CD4-positive, alpha-beta T cell (primary cell): ENCODE measurements around the gene PITPNM3. TPM values are rescaled to one million over a fixed set of nuclear protein-coding genes. Genes with fewer than 3 reads are reported as not detected.

Source experiments
- ATAC-seq: fragments of 200-7000 bp; cut with Tn5 transposase; one replicate; pipeline ENCODE4 v1.10.0; 2022; ENCODE audit warnings: mild to moderate bottlenecking; ENCODE audit not compliant: poor library complexity
- CTCF ChIA-PET: fragments of 350-600 bp; sonication (Branson Sonifier 250); formaldehyde crosslinking; loops from one replicate; lab custom pipeline; 2021; ENCODE audit warnings: antibody characterized with exemption, inconsistent platforms; lab: Charles Lee
- POLR2A ChIA-PET: fragments of 350-600 bp; sonication (Branson Sonifier 250); formaldehyde crosslinking; loops from one replicate; lab custom pipeline; 2021; ENCODE audit warnings: antibody characterized with exemption, inconsistent platforms; lab: Charles Lee
- DNase-seq, 14 experiments: peaks; one replicate each; pipeline ENCODE4 v3.0.0-alpha.2; 2013 to 2020; ENCODE audit warnings: mixed read lengths in 2 of 14
- H3K27ac ChIP-seq, 2 donors: one replicate each; pipeline versions ENCODE4 v1.5.1 to v1.7.0; 2013; ENCODE audit warnings: low read length in 2 of 2, low read depth in 1 of 2, mild to moderate bottlenecking in 1 of 2
- H3K27me3 ChIP-seq, 2 experiments: 1 replicate in 1 of 2; 2 replicates in 1 of 2; pipeline versions ENCODE4 v1.6.1 to v1.7.0; 2013; ENCODE audit warnings: low read length in 2 of 2, control low read depth in 1 of 2, mild to moderate bottlenecking in 1 of 2, moderate library complexity in 1 of 2; ENCODE audit not compliant: insufficient read depth in 2 of 2, control insufficient read depth in 1 of 2
- H3K36me3 ChIP-seq: one replicate; pipeline ENCODE4 v1.6.1; 2013; ENCODE audit warnings: low read length, control low read depth; ENCODE audit not compliant: insufficient read depth
- H3K4me1 ChIP-seq: one replicate; pipeline ENCODE4 v1.6.1; 2013; ENCODE audit warnings: low read length, control low read depth; ENCODE audit not compliant: insufficient read depth
- H3K4me3 ChIP-seq: one replicate; pipeline ENCODE4 v1.5.1; 2013; ENCODE audit warnings: mild to moderate bottlenecking, low read length, moderate library complexity
- H3K9me3 ChIP-seq, 2 experiments: 1 replicate in 1 of 2; 2 replicates in 1 of 2; pipeline versions ENCODE4 v1.6.1 to v1.7.0; 2013; ENCODE audit warnings: low read length in 2 of 2, mild to moderate bottlenecking in 2 of 2, control low read depth in 1 of 2, moderate library complexity in 1 of 2; ENCODE audit not compliant: control insufficient read depth in 1 of 2, insufficient read depth in 1 of 2
- H3K27ac Mint-ChIP-seq: one replicate; pipeline ENCODE4 v1.8.0; 2020; ENCODE audit warnings: mixed read lengths
- H3K27me3 Mint-ChIP-seq: one replicate; pipeline ENCODE4 v1.8.0; 2021; ENCODE audit warnings: mixed read lengths
- H3K36me3 Mint-ChIP-seq: one replicate; pipeline ENCODE4 v1.8.0; 2021; ENCODE audit warnings: low read depth, mixed read lengths
- H3K4me1 Mint-ChIP-seq: one replicate; pipeline ENCODE4 v1.8.0; 2021; ENCODE audit warnings: low read depth, mixed read lengths
- H3K4me3 Mint-ChIP-seq: one replicate; pipeline ENCODE4 v1.8.0; 2020; ENCODE audit warnings: mild to moderate bottlenecking, mixed read lengths
- H3K9me3 Mint-ChIP-seq: one replicate; pipeline ENCODE4 v1.8.0; 2020; ENCODE audit warnings: mixed read lengths
- CTCF ChIP-seq: fragments of 200-600 bp; IDR thresholded peaks from one replicate; pipeline ENCODE4 v1.8.0; 2022; ENCODE audit warnings: antibody characterized with exemption, mild to moderate bottlenecking
- intact Hi-C, 2 experiments: fragments of 100-400 bp; cut with DNase I in 1 of 2; cut with micrococcal nuclease in 1 of 2; formaldehyde crosslinking; loops; one replicate each; pipeline versions ENCODE4 v1.15.1 to v1.9.0; 2023 to 2025; cut with DNase I, micrococcal nuclease
- total RNA-seq, 174 experiments: library from RNA in 2 of 174; stranded (reverse) in 2 of 174; gene quantifications; one replicate each; pipeline ENCODE4 v1.2.3 and lab custom pipeline; 2021 to 2026

PITPNM3 gene
- total RNA-seq, 2 experiments from 2014 or later = 0.34 to 0.41 TPM

- POLR2A ChIA-PET = no interaction called here
- peaks cover 0 to 5% of the 10 kb centered on the region in 2 experiments for H3K9me3 ChIP-seq
- H3K4me3 Mint-ChIP-seq = no peak overlapping the region
- peaks cover 11% of the 10 kb centered on the region for H3K4me1 Mint-ChIP-seq
- no peak for DNase-seq
- H3K27ac ChIP-seq = no peak overlapping the region
- no peak overlapping the region for H3K4me3 ChIP-seq
- no peaks in the 10 kb centered on the region for H3K27me3 Mint-ChIP-seq
- intact Hi-C loops = no loop called here
- no peaks in the 10 kb centered on the region for H3K36me3 Mint-ChIP-seq
- no peaks in the 10 kb centered on the region for H3K9me3 Mint-ChIP-seq
- TF ChIP-seq CTCF = no peak
- peaks cover 9% of the 10 kb centered on the region for H3K4me1 ChIP-seq
- no peaks in the 10 kb centered on the region for H3K36me3 ChIP-seq
- no peak overlapping the region for H3K27ac Mint-ChIP-seq
- no peak for ATAC-seq
- no peaks in the 10 kb centered on the region for H3K27me3 ChIP-seq
- CTCF ChIA-PET = no interaction called here
Measured at GRCh38 chr17:6545291-6545690, 11.1 kb downstream of the PITPNM3 start.

GRCh38 chr17:6544011-6544370, 12.4 kb downstream of the PITPNM3 start:
- Mint-ChIP-seq H3K4me3 (no peak overlapping the region), H3K36me3 (no peaks in the 10 kb centered on the region), H3K9me3 (no peaks in the 10 kb centered on the region), H3K27ac (no peak overlapping the region), H3K27me3 (no peaks in the 10 kb centered on the region), H3K4me1 (peaks cover 10% of the 10 kb centered on the region)
- H3K27ac ChIP-seq = no peak overlapping the region
- peaks cover 9% of the 10 kb centered on the region for H3K4me1 ChIP-seq
- peaks cover 0 to 5% of the 10 kb centered on the region in 2 experiments for H3K9me3 ChIP-seq
- DNase-seq = no peak
- ATAC-seq = no peak
- intact Hi-C loops = no loop called here
- H3K36me3 ChIP-seq = no peaks in the 10 kb centered on the region
- ChIA-PET POLR2A (no interaction called here), CTCF (no interaction called here)
- no peak for TF ChIP-seq CTCF
- no peaks in the 10 kb centered on the region for H3K27me3 ChIP-seq
- no peak overlapping the region for H3K4me3 ChIP-seq

GRCh38 chr17:6543079-6544010, 13.0 kb downstream of the PITPNM3 start:
- no peaks in the 10 kb centered on the region for H3K27me3 ChIP-seq
- intact Hi-C loops = no loop called here
- H3K27ac ChIP-seq = no peak overlapping the region
- no peaks in the 10 kb centered on the region for H3K27me3 Mint-ChIP-seq
- ChIA-PET CTCF (no interaction called here), POLR2A (no interaction called here)
- H3K4me1 ChIP-seq = peaks cover 4% of the 10 kb centered on the region
- H3K9me3 Mint-ChIP-seq = no peaks in the 10 kb centered on the region
- no peak overlapping the region for H3K4me3 Mint-ChIP-seq
- H3K9me3 ChIP-seq = peaks cover 0 to 10% of the 10 kb centered on the region in 2 experiments
- no peak for ATAC-seq
- TF ChIP-seq CTCF = no peak
- no peak overlapping the region for H3K4me3 ChIP-seq
- H3K27ac Mint-ChIP-seq = no peak overlapping the region
- H3K36me3 Mint-ChIP-seq = no peaks in the 10 kb centered on the region
- peaks cover 3% of the 10 kb centered on the region for H3K4me1 Mint-ChIP-seq
- no peaks in the 10 kb centered on the region for H3K36me3 ChIP-seq
- no peak for DNase-seq
